ENCODE data around the gene PYGO2. TPM values are rescaled to one million over a fixed set of nuclear protein-coding genes. Genes with fewer than 3 reads are reported as not detected.
"Not testable (repeated sequence)": the region's sequence is repeated elsewhere in the genome, so short reads cannot be mapped to it uniquely, and the experiment has no call there.

PYGO2 gene
- total and polyA plus RNA-seq, 12 donors, result 26.2 to 61.1 (median 38.7) TPM

DNA sequence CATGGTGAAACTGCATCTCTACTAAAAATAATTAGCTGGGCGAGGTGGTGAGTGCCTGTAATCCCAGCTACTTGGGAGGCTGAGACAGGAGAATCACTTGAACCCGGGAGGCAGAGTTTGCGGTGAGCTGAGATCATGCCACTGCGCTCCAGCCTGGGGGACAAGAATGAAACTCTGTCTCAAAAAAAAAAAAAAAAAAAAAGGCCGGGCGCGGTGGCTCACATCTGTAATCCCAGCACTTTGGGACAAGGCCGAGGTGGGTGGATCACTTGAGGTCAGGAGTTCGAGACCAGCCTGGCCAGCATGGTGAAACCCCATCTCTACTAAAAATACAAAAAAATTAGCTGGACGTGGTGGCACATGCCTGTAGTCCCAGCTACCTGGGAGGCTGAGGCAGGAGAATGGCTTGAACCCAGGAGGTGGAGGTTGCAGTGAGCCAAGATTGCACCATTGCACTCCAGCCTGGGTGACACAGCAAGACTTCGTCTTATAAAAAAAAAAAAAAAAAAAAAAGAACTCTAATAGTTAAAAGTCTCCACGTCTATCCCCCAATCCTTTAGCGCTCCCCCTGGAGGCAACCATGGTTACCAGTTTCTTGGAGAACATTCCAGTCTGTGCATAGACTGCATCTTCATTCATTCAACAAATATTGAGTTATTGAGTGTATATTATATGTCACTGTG is 33.9 kb upstream of the PYGO2 start:
- intact Hi-C loops (cut with DNase I), result loop anchor here in 1 of 2 donors (5.0 kb wide), 1 partner anchor 33 kb away; the partner anchor contains the start of gene PYGO2
- not testable (repeated sequence) for H3K4me3 ChIP-seq; H3K36me3 ChIP-seq (replicated peaks in 1 of 2); H3K27me3 ChIP-seq; H3K27ac ChIP-seq; H3K9me3 ChIP-seq (replicated peaks in 1 of 3)
- WGBS, 4 donors, result 54 to 63% (median 60%) methylated on average over 13 of the region's 13 CpGs
- TF ChIP-seq CTCF (IDR thresholded peaks at IDR 0.05), result peak; percentile 11 to 47 (median 36)
- peaks cover 16 to 20% of the 10 kb centered on the region in 2 donors for H3K4me1 ChIP-seq (replicated peaks in 1 of 2)
- DNase-seq, result peak; percentile 65 to 86 (median 78)

DNA sequence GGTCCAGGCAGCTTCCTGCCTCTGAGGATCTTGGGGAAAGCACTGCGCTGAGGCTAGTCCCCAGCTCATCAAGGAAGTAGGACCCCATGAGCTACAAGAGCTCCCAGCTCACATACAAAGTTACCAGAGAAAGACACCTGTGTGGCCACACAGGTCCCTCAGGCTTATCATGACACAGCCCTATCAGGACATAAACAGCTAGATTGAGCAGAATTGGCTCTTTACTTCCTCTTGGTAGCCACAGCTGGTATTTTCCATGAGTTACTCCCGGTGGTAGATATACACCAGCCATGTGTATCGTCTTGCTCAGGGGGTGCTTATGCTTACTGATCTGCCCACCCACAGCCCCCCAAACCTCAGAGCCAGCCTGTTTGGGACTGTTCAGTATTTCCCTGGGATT is 33.0 kb upstream of the PYGO2 start:
- Histone ChIP-seq H3K27ac (no peak overlapping the region), H3K4me3 (no peak overlapping the region), H3K4me1 (replicated peaks in 1 of 2) (peaks cover 9 to 13% of the 10 kb centered on the region in 2 donors), H3K9me3 (replicated peaks in 1 of 3) (no peaks in the 10 kb centered on the region), H3K27me3 (no peaks in the 10 kb centered on the region), H3K36me3 (replicated peaks in 1 of 2) (peaks cover 0 to 6% of the 10 kb centered on the region in 2 donors)
- TF ChIP-seq POLR2A (IDR thresholded peaks at IDR 0.05) (no peak), CTCF (IDR thresholded peaks at IDR 0.05) (no peak)
- intact Hi-C loops (cut with DNase I), result no loop called here
- 58 to 92% (median 71%) methylated on average over 3 of the region's 3 CpGs for WGBS, 4 donors
- no peak for DNase-seq

GRCh38 chr1:154994269-154994587 is 32.6 kb upstream of the PYGO2 start:
- peak in 1 of 7 donors; percentile 14 for DNase-seq
- Histone ChIP-seq H3K27ac (no peak overlapping the region), H3K4me3 (no peak overlapping the region), H3K9me3 (replicated peaks in 1 of 3) (no peaks in the 10 kb centered on the region), H3K27me3 (no peaks in the 10 kb centered on the region), H3K36me3 (replicated peaks in 1 of 2) (peaks cover 0 to 6% of the 10 kb centered on the region in 2 donors), H3K4me1 (replicated peaks in 1 of 2) (peaks cover 5 to 9% of the 10 kb centered on the region in 2 donors)
- intact Hi-C loops (cut with DNase I), result no loop called here
- no peak for TF ChIP-seq CTCF (IDR thresholded peaks at IDR 0.05)
- no peak for TF ChIP-seq POLR2A (IDR thresholded peaks at IDR 0.05)
- 22 to 53% (median 30%) methylated on average over 1 of the region's 1 CpG for WGBS, 4 donors

DNA sequence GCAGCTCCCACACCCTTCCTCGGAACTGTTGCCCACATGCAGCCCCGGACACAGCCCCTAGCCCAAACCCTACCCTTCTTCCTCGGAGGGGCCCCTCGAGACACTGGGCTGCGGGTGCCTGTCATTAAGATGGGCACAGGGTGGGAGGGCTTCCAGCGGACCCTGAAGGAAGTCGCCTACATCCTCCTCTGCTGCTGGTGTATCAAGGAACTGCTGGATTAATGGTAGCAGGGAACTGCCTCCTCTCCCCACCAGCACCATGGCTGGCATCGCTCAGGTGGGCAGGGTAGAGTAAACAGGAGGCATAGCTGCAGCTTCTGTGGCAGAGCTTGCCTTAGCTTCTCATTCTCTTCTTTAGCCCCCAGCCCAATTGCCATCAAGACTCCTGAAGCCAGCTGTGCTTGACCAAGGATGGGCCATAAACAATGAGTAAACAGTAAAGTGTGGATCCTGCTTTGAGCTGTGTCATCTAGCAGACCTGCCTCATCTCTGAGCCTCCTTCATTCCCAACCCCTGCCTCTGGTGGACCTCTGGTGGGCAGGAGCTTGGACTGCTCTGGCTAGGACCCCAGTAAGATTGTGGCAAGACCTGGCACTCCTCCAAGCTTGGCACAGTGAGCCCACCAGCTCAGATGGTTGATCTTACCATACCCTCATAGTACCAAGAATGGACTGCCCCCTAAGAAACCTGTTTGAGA is 32.1 kb upstream of the PYGO2 start, which contains the start of gene LENEP:
Gene LENEP (plus strand): TSS at position 15 of the 697 bp plus-strand sequence. CDS start 22 bp downstream, at position 37.
- Histone ChIP-seq H3K9me3 (replicated peaks in 1 of 3) (no peaks in the 10 kb centered on the region), H3K27me3 (no peaks in the 10 kb centered on the region), H3K36me3 (replicated peaks in 1 of 2) (peaks cover 0 to 6% of the 10 kb centered on the region in 2 donors), H3K27ac (no peak within 1 kb of the TSS), H3K4me3 (no peak within 1 kb of the TSS), H3K4me1 (replicated peaks in 1 of 2) (peaks cover under 1 to 4% of the 10 kb centered on the region in 2 donors)
- DNase-seq, result peak in 1 of 7 donors; percentile 17
- WGBS, 4 donors, result 76 to 100% (median 82%) methylated on average over 1 to 8 of the region's 8 CpGs
- TF ChIP-seq CTCF (IDR thresholded peaks at IDR 0.05) (no peak), POLR2A (IDR thresholded peaks at IDR 0.05) (no peak)
- intact Hi-C loops (cut with DNase I), result no loop called here
